Subcutaneous adipose tissue (tissue), 4 donors: ENCODE measurements around the gene UGT1A3. TPM values are rescaled to one million over a fixed set of nuclear protein-coding genes. Genes with fewer than 3 reads are reported as not detected.

Source experiments
- CTCF ChIP-seq: fragments of 450-650 bp; IDR thresholded peaks from one replicate; pipeline ENCODE4 v1.5.1; 2016; ENCODE audit warnings: low read depth, mild to moderate bottlenecking, control low read depth, antibody characterized with exemption, moderate library complexity
- total RNA-seq, 4 donors: library from RNA; depleted of rRNA; stranded (reverse); fragments of >200 nt; gene quantifications; one replicate each; pipeline ENCODE4 v1.1.0, GENCODE V29; 2016

UGT1A3 gene
- total RNA-seq, 4 donors from 2014 or later: not detected

GRCh38 chr2:233711312-233712008, 17.4 kb upstream of the UGT1A3 start:
- no peak for TF ChIP-seq CTCF

- no peak for TF ChIP-seq CTCF
Measured at GRCh38 chr2:233712611-233713261, 16.1 kb upstream of the UGT1A3 start, which contains the start of gene UGT1A5. Gene UGT1A5 (plus strand): TSS chr2:233712907. CDS start chr2:233712992, 85 bp downstream.

- no peak for TF ChIP-seq CTCF
Measured at GRCh38 chr2:233713262-233713615, 15.6 kb upstream of the UGT1A3 start.

- no peak for TF ChIP-seq CTCF
Measured at GRCh38 chr2:233714121-233714520, 14.7 kb upstream of the UGT1A3 start.

- no peak for TF ChIP-seq CTCF
Measured at GRCh38 chr2:233718552-233718951, 10.3 kb upstream of the UGT1A3 start, which contains the start of gene UGT1A4. Gene UGT1A4 (plus strand): TSS chr2:233718736. CDS start chr2:233718821, 85 bp downstream.

GRCh38 chr2:233740870-233741269, 12.0 kb downstream of the UGT1A3 start:
- no peak for TF ChIP-seq CTCF

- TF ChIP-seq CTCF: no peak
Measured at GRCh38 chr2:233743464-233744259, 14.8 kb downstream of the UGT1A3 start.
